Adrenal gland (tissue), 5 donors: Measurements from ENCODE around the gene SMG5.

Experiments used
- POLR2A ChIP-seq, 2 donors: fragments of 450-650 bp; IDR thresholded peaks; one replicate each; pipeline ENCODE4 v1.6.1; 2017; ENCODE audit warnings: antibody characterized with exemption in 2 of 2, mild to moderate bottlenecking in 2 of 2, moderate library complexity in 1 of 2
- TF ChIP-seq, protein P1 (sequence below), 6 experiments: fragments of 450-650 bp in 4 of 6; fragments of 200-600 bp in 2 of 6; sonication (generic) in 1 of 6; IDR thresholded peaks; 1 replicate in 5 of 6; 2 replicates in 1 of 6; pipeline versions ENCODE4 v1.5.1 to v1.8.0; 2016 to 2021; ENCODE audit warnings: antibody characterized with exemption in 6 of 6, mild to moderate bottlenecking in 2 of 6, moderate library complexity in 1 of 6
- donor health status: DM: no; HTN: no; CAD: no.

- TF ChIP-seq, protein P1, sequence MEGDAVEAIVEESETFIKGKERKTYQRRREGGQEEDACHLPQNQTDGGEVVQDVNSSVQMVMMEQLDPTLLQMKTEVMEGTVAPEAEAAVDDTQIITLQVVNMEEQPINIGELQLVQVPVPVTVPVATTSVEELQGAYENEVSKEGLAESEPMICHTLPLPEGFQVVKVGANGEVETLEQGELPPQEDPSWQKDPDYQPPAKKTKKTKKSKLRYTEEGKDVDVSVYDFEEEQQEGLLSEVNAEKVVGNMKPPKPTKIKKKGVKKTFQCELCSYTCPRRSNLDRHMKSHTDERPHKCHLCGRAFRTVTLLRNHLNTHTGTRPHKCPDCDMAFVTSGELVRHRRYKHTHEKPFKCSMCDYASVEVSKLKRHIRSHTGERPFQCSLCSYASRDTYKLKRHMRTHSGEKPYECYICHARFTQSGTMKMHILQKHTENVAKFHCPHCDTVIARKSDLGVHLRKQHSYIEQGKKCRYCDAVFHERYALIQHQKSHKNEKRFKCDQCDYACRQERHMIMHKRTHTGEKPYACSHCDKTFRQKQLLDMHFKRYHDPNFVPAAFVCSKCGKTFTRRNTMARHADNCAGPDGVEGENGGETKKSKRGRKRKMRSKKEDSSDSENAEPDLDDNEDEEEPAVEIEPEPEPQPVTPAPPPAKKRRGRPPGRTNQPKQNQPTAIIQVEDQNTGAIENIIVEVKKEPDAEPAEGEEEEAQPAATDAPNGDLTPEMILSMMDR (IDR thresholded peaks at IDR 0.05): no peak
- TF ChIP-seq POLR2A (IDR thresholded peaks at IDR 0.05): no peak
These were observed 16.6 kb downstream of the SMG5 start for GRCh38 chr1:156266051-156266450.
